Karpas-422 (cell line): Measurements from ENCODE around the gene FARP2. TPM values are rescaled to one million over a fixed set of nuclear protein-coding genes. Genes with fewer than 3 reads are reported as not detected.

ENCODE experiments used
- DNase-seq: peaks from one replicate; pipeline ENCODE4 v3.0.0-alpha.2; 2015
- H2AFZ ChIP-seq: fragments of 200-600 bp; sonication (generic); 2 replicates; pipeline ENCODE4 v1.6.1; 2014; ENCODE audit warnings: antibody characterized with exemption, low read length, mixed read lengths
- H3K27ac ChIP-seq: fragments of 200-600 bp; sonication (generic); 2 replicates; pipeline ENCODE4 v1.5.1; 2014; ENCODE audit warnings: mild to moderate bottlenecking, low read length, moderate library complexity
- H3K27me3 ChIP-seq: fragments of 200-600 bp; sonication (generic); 2 replicates; pipeline ENCODE4 v1.6.1; 2014; ENCODE audit warnings: low read length, mixed read lengths
- H3K36me3 ChIP-seq: fragments of 200-600 bp; sonication (generic); 2 replicates; pipeline ENCODE4 v1.6.1; 2014; ENCODE audit warnings: low read length, mixed read lengths; ENCODE audit not compliant: insufficient read depth
- H3K4me1 ChIP-seq: fragments of 200-600 bp; sonication (generic); 2 replicates; pipeline ENCODE4 v1.6.1; 2014; ENCODE audit warnings: mild to moderate bottlenecking, low read length, mixed read lengths
- H3K4me2 ChIP-seq: fragments of 200-600 bp; sonication (generic); 2 replicates; pipeline ENCODE4 v1.6.1; 2014; ENCODE audit warnings: low read length, low read depth, mild to moderate bottlenecking; ENCODE audit not compliant: poor library complexity, severe bottlenecking
- H3K4me3 ChIP-seq: fragments of 200-600 bp; sonication (generic); 2 replicates; pipeline ENCODE4 v1.5.1; 2014; ENCODE audit warnings: mild to moderate bottlenecking, antibody characterized with exemption, low read length, mixed read lengths
- H3K79me2 ChIP-seq: fragments of 200-600 bp; sonication (generic); 2 replicates; pipeline ENCODE4 v1.6.1; 2014; ENCODE audit warnings: mild to moderate bottlenecking, low read length, mixed read lengths
- H3K9ac ChIP-seq: fragments of 200-600 bp; sonication (generic); 2 replicates; pipeline ENCODE4 v1.6.0; 2014; ENCODE audit warnings: low read length
- H3K9me2 ChIP-seq: fragments of 200-600 bp; sonication (generic), shearing (Covaris generic); replicated peaks from 2 replicates; pipeline ENCODE4 v1.6.0; 2014; ENCODE audit warnings: mild to moderate bottlenecking, low read length, moderate library complexity; ENCODE audit not compliant: insufficient read depth
- H3K9me3 ChIP-seq: fragments of 300-700, 200-600 bp; sonication (generic); 2 replicates; pipeline ENCODE4 v1.6.1; 2014; ENCODE audit warnings: low read length, mixed read lengths
- H4K20me1 ChIP-seq: fragments of 200-600 bp; sonication (generic); 2 replicates; pipeline ENCODE4 v1.6.1; 2014; ENCODE audit warnings: mild to moderate bottlenecking, antibody characterized with exemption, low read length, low read depth; ENCODE audit not compliant: insufficient read depth
- small RNA-seq: library from RNA; depleted of rRNA; stranded (forward); fragments of <200 nt; gene quantifications from one replicate; pipeline ENCODE3, GENCODE V24; 2014
- total RNA-seq: library from RNA; depleted of rRNA; stranded (reverse); fragments of >200 nt; shearing (Covaris generic); gene quantifications from 2 replicates; pipeline ENCODE4 v1.2.3, GENCODE V29; 2014; ENCODE audit warnings: low replicate concordance; rRNA removed

Gene FARP2
- total RNA-seq, 1 experiment from 2014 or later = 40.0 TPM

GRCh38 chr2:241541564-241542277 is 185.6 kb downstream of the FARP2 start:
- Histone ChIP-seq H3K4me2 (no peak overlapping the region), H3K79me2 (no peaks in the 10 kb centered on the region), H3K9ac (no peak overlapping the region), H3K27ac (no peak overlapping the region), H3K36me3 (no peaks in the 10 kb centered on the region), H3K4me1 (no peaks in the 10 kb centered on the region), H3K9me2 (no peaks in the 10 kb centered on the region), H3K4me3 (no peak overlapping the region), H3K9me3 (no peaks in the 10 kb centered on the region), H3K27me3 (no peaks in the 10 kb centered on the region), H2AFZ (no peak overlapping the region), H4K20me1 (no peaks in the 10 kb centered on the region)
- DNase-seq = no peak

DNA sequence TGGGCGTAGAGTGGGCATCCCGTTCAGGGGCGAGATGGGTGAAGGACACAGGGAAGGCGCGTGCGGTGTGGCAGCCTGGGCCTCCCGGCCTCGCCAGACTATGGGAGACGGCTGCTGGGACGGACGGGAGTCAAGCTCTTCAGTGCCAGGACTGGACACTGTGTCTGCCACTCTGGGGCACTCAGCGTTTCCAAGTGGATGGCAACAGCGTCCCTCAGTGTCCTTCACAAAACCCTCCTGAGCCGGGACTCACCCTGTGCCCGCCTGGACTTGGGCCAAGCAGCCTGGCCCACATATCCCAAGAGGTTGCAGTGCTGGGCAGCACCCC is 186.2 kb downstream of the FARP2 start:
- Histone ChIP-seq H3K9me2 (no peaks in the 10 kb centered on the region), H3K27ac (no peak overlapping the region), H3K79me2 (no peaks in the 10 kb centered on the region), H3K36me3 (no peaks in the 10 kb centered on the region), H3K9me3 (no peaks in the 10 kb centered on the region), H3K9ac (no peak overlapping the region), H2AFZ (no peak overlapping the region), H3K27me3 (no peaks in the 10 kb centered on the region), H3K4me1 (no peaks in the 10 kb centered on the region), H3K4me2 (no peak overlapping the region), H4K20me1 (no peaks in the 10 kb centered on the region), H3K4me3 (no peak overlapping the region)
- DNase-seq = no peak

Small RNA genes within 50 kb of the gene (small RNA-seq; reads per million reads assigned to genes)
- not detected for gene MIR3133

Other genes starting within 250 kb of the FARP2 start
- gene PASK, start 206.8 kb upstream of the FARP2 start, total RNA-seq = 17.0 and 23.9 TPM in 2 replicates
- 39.5 and 54.4 TPM in 2 replicates for gene PPP1R7, start 205.8 kb upstream of the FARP2 start, total RNA-seq
- gene ANO7, start 167.6 kb upstream of the FARP2 start, total RNA-seq = 0.14 and 0.19 TPM in 2 replicates
- gene HDLBP, start 40.6 kb upstream of the FARP2 start, total RNA-seq = 141 and 167 TPM in 2 replicates
- 208 and 281 TPM in 2 replicates for gene SEPTIN2, start 40.4 kb upstream of the FARP2 start, total RNA-seq
- 79.5 and 152 TPM in 2 replicates for gene STK25, start 152.3 kb downstream of the FARP2 start, total RNA-seq
- not detected in 2 replicates for gene BOK, start 202.5 kb downstream of the FARP2 start, total RNA-seq